Hepatocyte (in vitro differentiated cells): Measurements from ENCODE around the gene CEP120. TPM values are rescaled to one million over a fixed set of nuclear protein-coding genes. Genes with fewer than 3 reads are reported as not detected.

Experiments
- DNase-seq: peaks from one replicate; pipeline ENCODE4 v3.0.0-alpha.2; 2016; ENCODE audit warnings: low spot score
- H2AFZ ChIP-seq: fragments of 200-600 bp; sonication (generic); 2 replicates; pipeline ENCODE4 v1.6.0; 2016; ENCODE audit warnings: antibody characterized with exemption, mild to moderate bottlenecking
- H3K27ac ChIP-seq: fragments of 200-600 bp; sonication (generic); 2 replicates; pipeline ENCODE4 v1.5.1; 2016; ENCODE audit warnings: mild to moderate bottlenecking
- H3K27me3 ChIP-seq: fragments of 200-600 bp; sonication (generic); 2 replicates; pipeline ENCODE4 v1.6.1; 2016
- H3K36me3 ChIP-seq: fragments of 200-600 bp; sonication (generic); replicated peaks from 2 replicates; pipeline ENCODE4 v1.5.1; 2016; ENCODE audit warnings: low read depth; ENCODE audit not compliant: insufficient read depth
- H3K4me1 ChIP-seq: fragments of 200-600 bp; sonication (generic); 2 replicates; pipeline ENCODE4 v1.5.1; 2016; ENCODE audit warnings: mild to moderate bottlenecking, moderate library complexity; ENCODE audit not compliant: insufficient read depth
- H3K4me2 ChIP-seq: fragments of 200-600 bp; sonication (generic); 2 replicates; pipeline ENCODE4 v1.6.0; 2016
- H3K4me3 ChIP-seq: fragments of 200-600 bp; sonication (generic); 2 replicates; pipeline ENCODE4 v1.5.1; 2016; ENCODE audit warnings: mild to moderate bottlenecking
- H3K79me2 ChIP-seq: fragments of 200-600 bp; sonication (generic); 2 replicates; pipeline ENCODE4 v1.6.0; 2017; ENCODE audit warnings: mild to moderate bottlenecking
- H3K9me2 ChIP-seq: fragments of 200-600 bp; sonication (generic); replicated peaks from 2 replicates; pipeline ENCODE4 v1.6.0; 2017; ENCODE audit warnings: mild to moderate bottlenecking; ENCODE audit not compliant: insufficient read depth
- H3K9me3 ChIP-seq: fragments of 200-600 bp; sonication (generic); 2 replicates; pipeline ENCODE4 v1.5.1; 2016; ENCODE audit warnings: low read depth, mild to moderate bottlenecking
- H4K20me1 ChIP-seq: fragments of 200-600 bp; sonication (generic); 2 replicates; pipeline ENCODE4 v1.6.0; 2016; ENCODE audit warnings: mild to moderate bottlenecking; ENCODE audit not compliant: insufficient read depth, poor library complexity, severe bottlenecking
- EZH2 ChIP-seq: fragments of 200-600 bp; sonication (generic); IDR thresholded peaks from 2 replicates; pipeline ENCODE4 v1.6.1; 2016; ENCODE audit warnings: antibody characterized with exemption, mild to moderate bottlenecking, borderline replicate concordance
- EZH2phosphoT487 ChIP-seq: fragments of 200-600 bp; sonication (generic); IDR thresholded peaks from one replicate; pipeline ENCODE4 v1.6.1; 2018; ENCODE audit warnings: antibody characterized with exemption, mild to moderate bottlenecking, low read depth, moderate library complexity; ENCODE audit not compliant: unreplicated experiment, severe bottlenecking
- WGBS: methylation state at CpG from one replicate; pipeline ENCODE4 v1.1.6; 2016; ENCODE audit warnings: low lambda C conversion rate; ENCODE audit errors: missing lambda C conversion rate; 5-methylcytosine and 5-hydroxymethylcytosine counted together
- polyA plus RNA-seq: library from polyadenylated mRNA; unstranded; fragments of >200 nt; fragmentation: Nextera tagmentation; extraction: Ambion mirVana; gene quantifications from 2 replicates; pipeline ENCODE4 v1.2.1, GENCODE V29; 2016
- total RNA-seq: library from RNA; depleted of rRNA; stranded (reverse); fragments of >200 nt; gene quantifications from 2 replicates; pipeline ENCODE4 v1.2.3, GENCODE V29; 2014
- TF ChIP-seq, protein P1 (sequence below): fragments of 200-600 bp; sonication (generic); IDR thresholded peaks from 2 replicates; pipeline ENCODE4 v1.5.1; 2016; ENCODE audit warnings: antibody characterized with exemption, mild to moderate bottlenecking; ENCODE audit not compliant: poor library complexity

Gene CEP120
- total and polyA plus RNA-seq, 2 experiments from 2014 or later = 5.7 to 17.5 TPM

DNA sequence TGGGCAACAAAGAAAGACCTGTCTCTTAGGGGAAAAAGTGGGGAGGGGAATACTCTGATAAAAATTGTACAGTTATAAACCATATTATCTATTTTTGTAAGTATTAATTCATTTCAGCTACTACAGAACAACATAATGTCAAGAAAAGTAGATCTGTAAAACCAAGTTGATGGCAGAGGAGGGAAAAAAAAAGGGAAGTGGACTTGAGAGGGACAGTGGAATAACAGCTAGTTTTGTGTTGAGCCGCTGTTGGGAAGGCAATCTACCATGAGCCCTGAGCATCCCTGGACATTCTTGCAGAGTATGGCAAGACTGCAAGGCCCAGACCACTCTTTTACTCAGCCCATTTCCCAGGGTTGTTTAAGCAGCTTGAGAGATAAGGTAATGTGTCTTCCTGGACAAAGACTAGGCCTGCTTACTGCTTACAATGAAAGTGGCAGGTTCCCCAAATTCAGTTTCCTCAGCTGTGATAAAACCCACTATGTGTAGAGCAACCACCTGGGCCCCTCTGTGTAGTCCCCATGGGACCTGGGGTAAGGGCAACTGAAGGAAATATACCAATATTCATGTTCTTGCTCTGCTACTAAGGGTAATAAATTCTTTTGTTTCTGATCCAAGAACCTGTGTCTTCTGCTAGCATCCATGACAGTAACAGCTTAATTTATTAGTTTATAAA is 25.0 kb downstream of the CEP120 start:
- no peak overlapping the region for H3K27ac ChIP-seq
- H3K4me2 ChIP-seq = no peak overlapping the region
- no peak overlapping the region for H3K4me3 ChIP-seq
- no peaks in the 10 kb centered on the region for H3K9me3 ChIP-seq
- WGBS = 91% methylated on average over 1 of the region's 1 CpG
- no peaks in the 10 kb centered on the region for H3K9me2 ChIP-seq
- no peak for DNase-seq
- no peaks in the 10 kb centered on the region for H3K27me3 ChIP-seq
- H3K36me3 ChIP-seq = no peaks in the 10 kb centered on the region
- H3K79me2 ChIP-seq = no peaks in the 10 kb centered on the region
- no peak overlapping the region for H2AFZ ChIP-seq
- H4K20me1 ChIP-seq = no peaks in the 10 kb centered on the region
- TF ChIP-seq, protein P1, sequence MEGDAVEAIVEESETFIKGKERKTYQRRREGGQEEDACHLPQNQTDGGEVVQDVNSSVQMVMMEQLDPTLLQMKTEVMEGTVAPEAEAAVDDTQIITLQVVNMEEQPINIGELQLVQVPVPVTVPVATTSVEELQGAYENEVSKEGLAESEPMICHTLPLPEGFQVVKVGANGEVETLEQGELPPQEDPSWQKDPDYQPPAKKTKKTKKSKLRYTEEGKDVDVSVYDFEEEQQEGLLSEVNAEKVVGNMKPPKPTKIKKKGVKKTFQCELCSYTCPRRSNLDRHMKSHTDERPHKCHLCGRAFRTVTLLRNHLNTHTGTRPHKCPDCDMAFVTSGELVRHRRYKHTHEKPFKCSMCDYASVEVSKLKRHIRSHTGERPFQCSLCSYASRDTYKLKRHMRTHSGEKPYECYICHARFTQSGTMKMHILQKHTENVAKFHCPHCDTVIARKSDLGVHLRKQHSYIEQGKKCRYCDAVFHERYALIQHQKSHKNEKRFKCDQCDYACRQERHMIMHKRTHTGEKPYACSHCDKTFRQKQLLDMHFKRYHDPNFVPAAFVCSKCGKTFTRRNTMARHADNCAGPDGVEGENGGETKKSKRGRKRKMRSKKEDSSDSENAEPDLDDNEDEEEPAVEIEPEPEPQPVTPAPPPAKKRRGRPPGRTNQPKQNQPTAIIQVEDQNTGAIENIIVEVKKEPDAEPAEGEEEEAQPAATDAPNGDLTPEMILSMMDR = no peak
- no peak for TF ChIP-seq EZH2phosphoT487
- TF ChIP-seq EZH2 = no peak
- no peaks in the 10 kb centered on the region for H3K4me1 ChIP-seq

DNA sequence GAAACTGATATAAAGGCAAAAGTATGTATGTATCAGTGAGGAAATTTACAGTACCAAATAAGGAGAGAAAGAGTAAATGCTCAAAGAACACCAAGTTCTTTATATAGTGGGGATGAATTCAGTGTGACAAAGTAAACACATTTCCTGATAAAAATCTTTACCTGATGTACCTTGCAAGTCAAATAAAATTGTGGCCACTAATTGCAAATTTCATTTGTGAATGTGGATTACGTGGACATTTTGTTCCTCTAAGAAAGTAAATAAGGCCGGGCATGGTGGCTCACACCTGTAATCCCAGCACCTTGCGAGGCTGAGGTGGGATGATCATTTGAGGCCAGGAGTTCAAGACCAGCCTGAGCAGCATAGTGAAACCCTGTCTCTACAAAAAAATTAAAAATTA is 25.7 kb downstream of the CEP120 start:
- Histone ChIP-seq H3K27ac (no peak overlapping the region), H3K4me3 (no peak overlapping the region), H3K9me3 (no peaks in the 10 kb centered on the region), H3K36me3 (no peaks in the 10 kb centered on the region), H3K9me2 (no peaks in the 10 kb centered on the region), H3K79me2 (no peaks in the 10 kb centered on the region), H3K4me2 (no peak overlapping the region), H3K4me1 (no peaks in the 10 kb centered on the region), H4K20me1 (no peaks in the 10 kb centered on the region), H2AFZ (no peak overlapping the region), H3K27me3 (no peaks in the 10 kb centered on the region)
- no peak for DNase-seq
- TF ChIP-seq, protein P1 = no peak
- TF ChIP-seq EZH2phosphoT487 (no peak), EZH2 (no peak)
- WGBS = 97% methylated on average over 3 of the region's 3 CpGs

DNA sequence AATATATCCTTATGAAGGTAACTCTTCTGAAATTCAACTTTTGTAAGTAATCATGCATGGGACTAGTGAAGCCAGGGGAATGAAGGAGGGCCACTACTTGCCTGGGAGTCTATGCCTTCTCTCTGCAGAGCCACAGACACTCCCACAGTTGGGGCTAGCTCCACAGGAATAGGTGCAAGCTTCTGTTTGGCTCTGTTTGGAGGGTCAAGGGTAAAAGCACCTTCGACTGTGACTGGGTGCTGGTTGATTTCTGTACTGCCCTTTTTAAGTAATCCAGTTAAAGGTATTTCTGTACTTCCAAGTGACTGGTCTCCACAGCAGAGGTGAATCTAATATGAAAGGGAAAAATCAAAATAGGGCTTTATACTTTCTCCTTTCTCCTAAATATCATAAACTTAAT is 32.2 kb downstream of the CEP120 start:
- 90% methylated on average over 1 of the region's 1 CpG for WGBS
- Histone ChIP-seq H3K27me3 (no peaks in the 10 kb centered on the region), H3K36me3 (no peaks in the 10 kb centered on the region)

More for the DNA sequence above, 32.2 kb downstream of the CEP120 start:
- no peak overlapping the region for H3K4me2 ChIP-seq
- H4K20me1 ChIP-seq = no peaks in the 10 kb centered on the region
- no peak overlapping the region for H3K27ac ChIP-seq
- H3K9me3 ChIP-seq = no peaks in the 10 kb centered on the region
- H3K4me3 ChIP-seq = no peak overlapping the region
- no peaks in the 10 kb centered on the region for H3K9me2 ChIP-seq
- H2AFZ ChIP-seq = no peak overlapping the region
- no peaks in the 10 kb centered on the region for H3K79me2 ChIP-seq
- H3K4me1 ChIP-seq = no peaks in the 10 kb centered on the region
- TF ChIP-seq EZH2phosphoT487 (no peak), EZH2 (no peak)
- TF ChIP-seq, protein P1 = no peak
- DNase-seq = no peak
